SW 1271 (cell line): ENCODE measurements around the gene JADE2.

ENCODE experiments used
- DNase-seq, 2 experiments: peaks; one replicate each; lab custom pipeline; 2025; lab: John Stamatoyannopoulos, UW

Gene JADE2

GRCh38 chr5:134530301-134531077 is 5.0 kb downstream of the JADE2 start:
- DNase-seq = no peak

- no peak for DNase-seq
Measured at GRCh38 chr5:134533115-134533815, 7.8 kb downstream of the JADE2 start.

- no peak for DNase-seq
Measured at GRCh38 chr5:134534058-134534725, 8.7 kb downstream of the JADE2 start.

GRCh38 chr5:134534726-134535110 is 9.2 kb downstream of the JADE2 start:
- no peak for DNase-seq

GRCh38 chr5:134536876-134537275 is 11.4 kb downstream of the JADE2 start:
- DNase-seq = no peak

- no peak for DNase-seq
Measured at GRCh38 chr5:134537297-134537696, 11.8 kb downstream of the JADE2 start.

- DNase-seq = no peak
Measured at GRCh38 chr5:134538296-134538695, 12.8 kb downstream of the JADE2 start.

GRCh38 chr5:134539732-134540131 is 14.3 kb downstream of the JADE2 start:
- no peak for DNase-seq

GRCh38 chr5:134540747-134541733 is 15.6 kb downstream of the JADE2 start:
- no peak for DNase-seq

- DNase-seq = no peak
Measured at GRCh38 chr5:134541736-134542376, 16.4 kb downstream of the JADE2 start.

- no peak for DNase-seq
Measured at GRCh38 chr5:134543820-134544614, 18.5 kb downstream of the JADE2 start.

GRCh38 chr5:134545070-134545868 is 19.8 kb downstream of the JADE2 start:
- DNase-seq = no peak

- DNase-seq = no peak
Measured at GRCh38 chr5:134547066-134547465, 21.6 kb downstream of the JADE2 start.

- DNase-seq = no peak
Measured at GRCh38 chr5:134547579-134547978, 22.1 kb downstream of the JADE2 start.

- DNase-seq = no peak
Measured at GRCh38 chr5:134547999-134548658, 22.7 kb downstream of the JADE2 start.

- DNase-seq = peak in 1 of 2 experiments; percentile 15
Measured at GRCh38 chr5:134549714-134550113, 24.2 kb downstream of the JADE2 start.

GRCh38 chr5:134550271-134551214 is 25.1 kb downstream of the JADE2 start:
- no peak for DNase-seq

- DNase-seq = no peak
Measured at GRCh38 chr5:134551901-134552300, 26.4 kb downstream of the JADE2 start.
